HG03097 (cell line): ENCODE measurements around the gene NAE1.
"Not testable (repeated sequence)": the region's sequence is repeated elsewhere in the genome, so short reads cannot be mapped to it uniquely, and the experiment has no call there.

Experiments
- ATAC-seq: cut with Tn5 transposase; IDR thresholded peaks from one replicate; pipeline ENCODE4 v1.9.1; 2021; ENCODE audit not compliant: unreplicated experiment, low FRiP score

Gene NAE1

GRCh38 chr16:66830422-66831404 lies at the start of gene NAE1:
Gene NAE1, minus strand, starts transcription at chr16:66830976. Its CDS starts 77 bp downstream, at chr16:66830899.
- peak; percentile 86 for ATAC-seq

- no peak for ATAC-seq
Observed at GRCh38 chr16:66878067-66878466, 47.3 kb upstream of the NAE1 start.

- ATAC-seq = no peak
Observed at GRCh38 chr16:66874079-66874775, 43.5 kb upstream of the NAE1 start.

- no peak for ATAC-seq
Observed at GRCh38 chr16:66873685-66874055, 42.9 kb upstream of the NAE1 start.

GRCh38 chr16:66872943-66873684 lies 42.3 kb upstream of the NAE1 start:
- peak; percentile 74 for ATAC-seq

GRCh38 chr16:66872559-66872942 lies 41.8 kb upstream of the NAE1 start:
- no peak for ATAC-seq

GRCh38 chr16:66871840-66872239 lies 41.1 kb upstream of the NAE1 start:
- no peak for ATAC-seq

- not testable (repeated sequence) for ATAC-seq
Observed at GRCh38 chr16:66871363-66871762, 40.6 kb upstream of the NAE1 start.

- ATAC-seq = no peak
Observed at GRCh38 chr16:66869424-66869823, 38.6 kb upstream of the NAE1 start.

- ATAC-seq = no peak
Observed at GRCh38 chr16:66863707-66864106, 32.9 kb upstream of the NAE1 start.

- no peak for ATAC-seq
Observed at GRCh38 chr16:66862023-66862520, 31.3 kb upstream of the NAE1 start.

GRCh38 chr16:66859397-66860068 lies 28.8 kb upstream of the NAE1 start:
- no peak for ATAC-seq

- ATAC-seq = no peak
Observed at GRCh38 chr16:66858740-66859396, 28.1 kb upstream of the NAE1 start.

GRCh38 chr16:66857437-66857836 lies 26.7 kb upstream of the NAE1 start:
- ATAC-seq = no peak

GRCh38 chr16:66856801-66857200 lies 26.0 kb upstream of the NAE1 start:
- no peak for ATAC-seq

GRCh38 chr16:66856184-66856730 lies 25.5 kb upstream of the NAE1 start:
- ATAC-seq = no peak

- no peak for ATAC-seq
Observed at GRCh38 chr16:66853261-66854139, 22.7 kb upstream of the NAE1 start.

- ATAC-seq = no peak
Observed at GRCh38 chr16:66851166-66851964, 20.6 kb upstream of the NAE1 start.
